ENCODE measurements around the gene MBOAT1. TPM values are rescaled to one million over a fixed set of nuclear protein-coding genes. Genes with fewer than 3 reads are reported as not detected.

The MBOAT1 gene
- polyA plus RNA-seq, 3 donors, result 18.1 to 26.0 (median 25.5) TPM

DNA sequence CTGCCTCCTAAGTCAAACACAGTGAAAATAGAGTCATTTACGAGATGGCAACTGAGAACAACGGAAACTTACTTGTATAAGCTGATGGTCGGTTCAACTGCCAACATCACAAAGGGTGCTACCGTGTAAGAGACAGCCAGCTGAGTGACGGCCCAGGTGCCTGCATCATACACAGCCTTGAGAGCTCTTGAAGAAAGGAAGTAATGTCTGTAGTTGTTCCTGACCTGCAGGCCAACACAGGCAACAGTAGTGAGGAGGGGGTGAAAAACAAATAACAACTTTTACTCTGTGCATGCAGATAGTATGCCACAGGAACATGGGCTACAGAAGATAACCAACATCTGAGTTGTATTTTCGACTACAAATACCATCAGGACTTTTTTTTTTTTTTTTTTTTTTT lies 102.7 kb downstream of the MBOAT1 start:
- no peak for DNase-seq

DNA sequence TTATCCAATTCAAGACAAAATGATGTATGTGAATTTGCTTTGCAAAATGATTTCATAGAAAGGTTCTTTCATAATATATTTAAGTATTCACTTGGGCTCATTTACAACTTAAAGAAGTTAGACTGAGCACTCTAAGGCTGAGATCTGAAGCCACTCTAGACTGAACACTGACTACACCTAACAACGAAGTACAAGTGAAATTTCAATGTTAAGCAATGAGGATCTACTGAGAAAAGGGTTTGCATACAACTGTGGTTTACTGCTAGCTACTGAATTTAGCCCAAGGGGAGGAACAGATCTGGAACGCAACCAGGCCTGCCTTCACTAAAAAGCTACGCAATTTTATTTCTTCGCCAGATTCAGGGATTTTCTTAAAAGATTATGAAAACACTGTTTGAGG lies 106.4 kb downstream of the MBOAT1 start:
- DNase-seq, result no peak

DNA sequence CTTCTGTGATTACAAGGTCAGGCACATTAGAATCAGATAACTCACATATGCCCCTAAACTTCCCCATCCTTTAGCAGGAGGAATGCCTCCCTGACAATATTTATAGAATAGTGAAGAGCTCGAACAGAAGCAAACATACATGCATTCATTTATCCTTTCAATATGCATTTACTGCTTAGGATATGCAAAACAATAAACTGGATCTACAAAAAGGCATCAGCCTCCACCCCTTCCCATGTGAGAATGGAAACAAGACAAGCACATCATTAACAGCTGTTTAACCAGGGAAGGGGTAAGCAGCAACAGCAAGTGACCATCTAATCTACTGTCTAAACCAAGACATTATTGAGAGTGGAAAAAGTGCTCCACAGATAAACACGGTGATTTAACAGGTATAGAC lies 107.6 kb downstream of the MBOAT1 start:
- DNase-seq, result no peak

DNA sequence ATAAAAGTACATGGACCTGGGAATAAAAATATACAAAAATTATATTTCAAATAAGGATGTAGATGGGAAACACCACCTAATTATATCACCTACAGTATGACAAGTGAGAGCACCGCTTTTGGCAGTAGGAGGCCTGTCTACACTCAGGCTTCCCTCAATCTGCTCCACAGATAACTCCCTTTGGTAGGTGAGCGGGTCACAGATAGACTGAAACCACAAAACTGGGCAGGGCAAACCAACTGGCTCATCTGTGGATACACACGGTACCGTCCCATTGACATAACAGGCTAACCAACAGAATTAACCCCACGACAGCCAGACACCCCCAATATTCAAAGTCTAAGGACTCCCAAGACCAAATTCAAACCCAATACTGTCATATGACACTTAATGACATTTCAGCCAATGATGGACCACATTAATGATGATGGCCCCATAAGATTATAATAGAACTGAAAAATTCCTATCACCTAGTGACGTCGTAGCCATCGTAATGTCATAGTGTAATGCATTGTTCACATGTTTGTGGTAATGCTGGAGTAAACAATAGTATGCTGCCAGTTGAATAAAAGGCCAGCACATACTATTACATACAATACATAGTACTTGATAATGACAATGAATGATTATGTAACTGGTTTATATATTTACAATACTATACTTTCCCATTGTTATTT lies 109.7 kb downstream of the MBOAT1 start:
- no peak for DNase-seq

DNA sequence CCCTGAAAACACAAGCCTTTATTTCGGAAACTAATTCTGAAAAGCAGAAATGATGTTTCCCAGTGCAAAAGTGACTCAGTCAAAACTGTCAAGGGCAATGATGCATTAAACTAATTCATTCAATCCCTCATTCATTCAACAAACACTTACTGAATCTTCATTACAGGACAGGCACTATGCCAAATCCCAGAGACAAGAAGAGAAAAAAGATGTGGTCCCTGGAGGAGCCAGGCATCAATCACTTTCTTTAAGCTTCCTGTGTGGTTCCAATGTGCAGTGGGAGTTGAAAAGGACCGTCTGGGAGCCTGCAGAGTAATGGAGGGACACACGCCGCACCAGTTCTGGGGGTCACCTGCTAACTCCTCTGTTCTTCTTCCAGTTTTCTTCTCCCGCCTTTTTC lies 113.1 kb downstream of the MBOAT1 start:
- DNase-seq, result no peak

DNA sequence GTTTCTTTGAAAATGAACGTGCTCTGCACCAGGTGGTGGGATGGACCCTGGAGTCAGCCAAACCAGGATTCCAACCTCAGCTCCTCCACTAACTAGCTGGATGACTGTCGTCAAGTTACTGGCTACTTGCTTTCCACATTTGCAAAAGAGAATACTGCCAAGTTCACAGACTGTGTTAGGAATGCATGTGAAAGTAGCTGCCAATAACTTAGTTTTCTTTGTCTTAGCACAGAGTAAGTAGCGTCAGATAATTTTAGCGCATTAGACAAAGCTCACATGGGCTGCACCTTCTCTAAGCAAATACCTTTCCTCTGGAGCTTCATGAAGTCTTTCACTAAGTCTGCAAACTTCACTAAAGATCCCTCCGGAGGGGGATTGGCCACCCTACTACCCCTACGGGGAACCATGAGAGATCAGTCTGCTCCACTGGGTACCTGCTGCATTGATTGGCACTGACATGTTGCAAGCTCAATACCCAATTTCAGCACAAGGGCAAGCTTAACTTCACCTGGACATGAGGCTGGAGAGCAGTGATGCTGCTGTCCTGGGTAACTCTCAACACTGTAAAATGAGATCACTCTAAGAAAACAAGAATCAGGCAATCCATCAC lies 113.9 kb downstream of the MBOAT1 start:
- DNase-seq, result no peak

DNA sequence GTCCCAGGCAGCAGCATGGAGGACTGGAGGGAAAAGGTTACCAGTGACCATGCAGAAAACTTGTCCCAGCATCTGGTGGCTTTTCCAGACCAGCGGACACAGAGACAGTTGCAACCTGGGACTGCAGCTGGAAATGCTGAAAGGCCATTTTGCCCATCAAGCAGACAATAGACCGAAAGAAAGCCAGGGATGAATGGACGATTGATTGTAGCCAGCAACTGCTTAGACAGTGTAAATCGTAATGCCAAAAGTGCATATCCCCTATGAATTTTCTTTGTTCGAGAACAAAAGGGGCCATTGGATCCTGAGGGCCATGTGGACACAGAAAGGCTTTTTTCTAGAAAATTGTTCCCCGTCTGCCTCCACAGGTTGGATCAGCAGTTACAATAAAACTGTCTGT lies 115.7 kb downstream of the MBOAT1 start:
- no peak for DNase-seq

DNA sequence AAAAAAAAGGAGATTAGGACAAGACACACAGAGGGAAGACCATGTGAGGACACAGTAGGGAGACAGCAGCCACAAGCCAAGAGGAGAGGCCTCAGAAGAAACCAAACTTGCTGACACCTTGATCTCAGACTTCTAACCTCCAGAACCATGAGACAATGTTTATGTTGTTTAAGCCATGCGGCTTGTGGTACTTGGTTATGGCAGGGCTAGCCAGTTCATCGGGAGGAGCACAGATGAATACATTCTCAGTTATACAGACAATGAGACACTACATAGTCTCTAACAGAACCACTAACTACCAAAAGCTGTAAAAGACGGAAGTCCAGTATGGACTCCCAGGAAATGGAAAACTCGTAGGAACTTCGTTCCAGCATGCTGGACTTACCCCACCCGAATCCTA lies 116.8 kb downstream of the MBOAT1 start:
- no peak for DNase-seq

DNA sequence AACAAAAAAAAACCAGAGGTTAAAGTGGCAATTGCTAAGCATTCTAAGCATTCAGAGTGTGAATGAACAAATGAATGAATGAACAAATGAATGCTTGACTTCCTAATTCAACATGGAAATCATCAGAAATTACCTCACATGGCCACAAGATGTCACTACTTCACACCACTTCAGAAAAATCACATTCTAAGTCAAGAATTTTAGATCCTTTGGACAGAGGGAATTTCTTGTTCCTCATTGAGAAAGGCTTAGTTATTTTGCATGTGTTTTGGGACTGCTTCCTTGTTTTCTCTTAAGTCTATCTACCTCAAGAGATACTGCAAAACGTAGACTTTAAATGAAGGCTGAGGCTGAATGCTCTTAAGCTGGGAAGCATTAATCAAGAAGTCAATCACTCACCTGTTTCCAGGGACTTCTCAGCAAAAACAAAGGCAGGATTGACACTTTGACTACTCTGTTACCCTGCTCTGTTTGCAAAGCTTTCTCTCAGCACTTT lies 120.2 kb downstream of the MBOAT1 start:
- DNase-seq, result peak; percentile 72

DNA sequence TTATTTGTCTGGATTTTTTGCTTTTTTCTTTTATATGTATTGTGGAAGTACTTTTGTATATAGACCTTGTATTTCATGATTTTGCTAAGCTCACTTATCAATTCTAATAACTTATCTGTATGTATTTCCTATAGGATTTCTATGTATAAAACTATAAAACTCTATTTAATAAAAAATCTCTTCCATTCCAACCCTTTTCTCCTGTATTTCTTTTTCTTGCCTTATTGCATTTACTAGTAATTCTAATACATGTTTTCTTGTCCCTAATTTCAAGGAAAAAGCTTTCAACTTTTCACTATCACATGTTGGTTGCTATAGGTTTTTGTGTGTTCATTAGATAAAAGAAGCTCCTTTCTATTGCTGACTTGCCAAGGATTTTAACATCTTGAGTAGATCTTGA lies 125.3 kb downstream of the MBOAT1 start:
- no peak for DNase-seq

DNA sequence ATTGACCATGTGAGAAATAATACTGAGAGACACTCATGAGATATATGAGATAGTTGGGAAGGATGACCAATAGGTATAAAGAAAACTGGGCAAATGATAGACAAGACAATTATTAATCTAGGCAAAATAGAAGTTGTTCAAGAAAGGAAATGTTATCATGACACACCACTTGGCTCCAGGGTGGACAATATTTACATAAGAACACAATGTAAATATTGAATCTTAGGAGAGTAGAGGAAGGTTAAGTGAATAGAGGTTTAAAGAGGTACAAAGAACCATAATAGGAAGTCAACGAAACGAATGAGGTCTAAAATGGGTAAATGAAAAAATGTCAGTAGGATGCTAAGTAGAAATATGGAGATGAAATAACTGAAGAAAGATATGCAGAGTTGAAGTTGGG lies 126.5 kb downstream of the MBOAT1 start:
- DNase-seq, result no peak

DNA sequence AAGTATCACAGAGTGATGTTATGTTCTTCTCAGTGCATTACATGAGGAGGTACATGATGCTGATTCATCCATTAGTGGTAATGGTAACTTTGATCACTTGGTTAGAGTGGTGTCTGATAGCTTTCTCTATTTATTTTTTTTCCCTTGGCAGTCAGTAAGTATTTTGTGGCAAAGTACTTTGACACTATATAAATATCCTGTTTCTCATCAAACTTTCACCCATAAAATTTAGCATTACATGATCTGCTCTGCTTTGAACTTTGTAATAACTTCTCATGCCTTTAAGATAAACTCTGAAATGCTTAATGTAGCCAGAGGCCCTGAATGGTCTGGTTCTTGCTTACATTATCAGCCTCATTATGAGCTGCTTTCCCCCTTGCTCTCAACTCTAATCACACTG lies 127.9 kb downstream of the MBOAT1 start:
- no peak for DNase-seq

DNA sequence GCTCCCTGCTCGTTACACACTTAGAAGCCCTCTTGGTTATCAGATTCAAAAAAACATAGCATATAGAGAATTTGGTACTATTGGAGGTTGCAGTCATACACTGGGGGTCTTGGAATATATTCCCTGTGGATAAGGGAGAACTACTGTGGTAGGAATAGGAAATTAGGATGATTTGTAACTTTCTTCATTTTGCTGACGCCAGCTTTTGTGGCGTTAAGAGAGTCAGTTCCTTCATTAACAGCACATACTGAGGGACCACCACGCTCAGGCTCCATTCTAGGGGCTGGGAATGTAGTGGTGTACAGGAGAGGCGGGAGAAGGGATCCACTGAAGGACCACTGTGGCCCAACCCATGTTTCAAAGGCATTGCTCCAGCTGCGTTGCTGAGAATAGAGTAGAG lies 140.3 kb downstream of the MBOAT1 start:
- no peak for DNase-seq

DNA sequence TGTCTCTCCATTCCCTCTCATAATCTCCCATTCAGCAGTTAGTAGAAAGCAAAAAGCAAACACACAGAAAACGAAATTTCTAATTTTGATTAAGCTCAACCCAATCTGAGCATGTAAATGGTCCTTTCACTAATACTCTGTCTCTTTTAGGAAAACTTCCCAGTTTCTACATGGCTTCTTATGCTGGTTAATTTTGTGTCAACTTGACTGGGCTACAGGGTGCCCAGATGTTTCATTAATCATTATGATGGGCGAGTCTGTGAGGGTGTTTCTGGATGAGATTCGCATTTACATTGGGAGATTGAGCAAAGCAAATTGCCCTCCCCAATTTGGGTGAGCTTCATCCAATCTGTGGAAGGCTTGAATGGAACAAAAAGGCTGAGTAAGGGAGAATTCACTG lies 142.2 kb downstream of the MBOAT1 start:
- DNase-seq, result no peak

DNA sequence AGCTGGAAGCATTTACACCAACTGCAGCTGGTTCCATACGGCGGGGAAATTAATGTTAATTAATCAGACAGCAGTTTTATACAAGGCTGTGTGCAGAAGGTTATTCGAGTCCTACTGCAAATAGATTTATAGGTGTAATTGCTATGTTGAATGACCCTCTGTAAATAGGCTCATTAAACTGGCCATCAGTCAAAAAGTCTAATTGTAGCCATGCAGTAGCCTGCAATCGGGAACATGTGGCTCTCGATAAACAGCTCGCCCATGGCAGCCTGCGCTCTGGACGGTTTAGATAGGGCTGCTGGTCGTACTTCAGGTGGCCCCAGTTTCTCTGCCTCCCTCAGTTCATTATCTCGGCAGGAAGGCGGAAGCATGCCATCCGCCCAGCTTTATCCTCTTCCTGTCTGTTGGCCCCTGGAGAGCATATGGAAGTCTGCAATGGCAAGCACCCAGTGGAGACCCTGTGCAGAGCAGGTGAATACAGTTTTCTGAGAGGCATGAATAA lies 143.2 kb downstream of the MBOAT1 start:
- DNase-seq, result peak; percentile 44

DNA sequence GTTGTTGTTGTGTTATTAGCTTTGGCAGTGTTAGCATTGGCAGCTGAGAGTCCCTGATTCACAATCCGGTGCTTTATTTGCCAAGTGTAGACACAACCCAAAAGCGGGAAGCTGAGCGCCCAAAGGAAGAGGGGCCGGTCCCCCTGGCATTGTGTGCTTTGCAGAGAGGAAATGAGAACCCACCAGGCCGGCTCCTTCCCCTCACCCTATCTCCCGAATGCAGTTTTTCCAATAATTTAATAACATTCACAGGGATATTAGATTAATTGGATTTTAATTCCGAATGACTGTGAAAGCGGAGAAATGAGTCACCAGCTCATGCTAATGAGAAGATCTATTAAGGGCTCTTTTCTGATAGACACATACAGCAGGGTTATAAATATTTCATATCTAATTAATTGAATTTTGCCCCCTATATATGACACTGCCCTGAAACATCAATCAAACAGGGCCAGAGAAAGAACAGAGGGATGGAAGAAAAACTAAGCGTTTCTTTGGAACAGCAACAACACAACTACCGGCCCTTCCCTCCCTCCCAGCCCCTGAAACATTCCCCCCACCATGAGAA lies 143.8 kb downstream of the MBOAT1 start:
- DNase-seq, result no peak

DNA sequence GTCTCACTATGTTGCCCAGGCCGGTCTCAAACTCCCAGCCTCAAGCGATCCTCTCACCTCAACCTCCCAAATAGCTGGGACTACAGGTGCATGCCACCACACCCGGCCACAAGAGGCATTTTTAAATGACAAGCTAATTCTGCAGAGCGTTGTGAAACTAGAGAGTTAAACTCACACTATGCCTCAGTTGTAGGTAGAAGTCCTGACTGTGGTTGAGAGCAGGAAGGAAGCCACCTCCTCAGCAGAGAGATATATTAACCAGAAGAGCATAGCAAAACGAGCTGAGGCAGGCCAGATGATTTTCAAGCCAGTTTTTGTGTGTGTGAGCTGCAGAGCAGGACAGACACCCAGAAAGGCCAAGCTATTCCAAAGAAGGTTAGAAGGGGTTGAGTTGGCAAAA lies 150.3 kb downstream of the MBOAT1 start:
- DNase-seq, result no peak

DNA sequence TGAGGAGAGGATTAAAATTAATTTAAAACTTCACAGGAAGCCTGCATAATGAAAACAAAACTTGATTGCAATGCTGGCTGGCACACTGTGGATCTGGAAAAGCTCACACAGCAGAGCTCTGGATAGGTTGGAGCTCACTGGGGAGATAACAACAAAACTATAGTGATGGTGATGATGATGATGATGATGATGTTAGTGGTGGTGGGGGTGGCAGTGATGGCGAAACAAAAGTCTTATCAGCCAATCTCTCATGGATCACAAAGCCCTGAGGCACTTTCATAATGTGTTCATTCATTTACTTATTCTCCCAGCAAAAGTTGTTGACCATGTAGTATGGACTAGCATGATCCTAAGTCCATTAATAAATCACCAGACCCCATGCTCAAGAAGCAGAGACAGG lies 152.0 kb downstream of the MBOAT1 start:
- no peak for DNase-seq

DNA sequence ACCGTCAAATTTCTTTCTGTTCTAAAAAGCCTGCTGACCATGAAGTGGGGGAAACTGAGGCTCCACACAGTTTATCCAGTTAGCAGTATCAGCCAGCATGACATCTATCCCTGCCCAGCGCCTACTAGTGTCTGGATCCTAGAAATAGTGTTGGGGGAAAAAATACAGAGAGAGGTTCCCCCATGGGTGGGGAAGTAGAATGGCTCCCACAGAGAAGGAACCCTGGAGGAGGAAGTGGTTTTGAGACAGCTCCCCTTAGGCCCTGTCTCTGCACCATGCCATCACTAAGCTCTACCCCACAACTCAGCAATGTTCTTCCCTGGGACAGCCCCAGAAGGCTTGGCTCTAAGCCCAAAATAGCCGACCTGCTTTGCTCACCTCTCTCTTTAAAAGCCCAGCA lies 153.4 kb downstream of the MBOAT1 start:
- DNase-seq, result no peak

DNA sequence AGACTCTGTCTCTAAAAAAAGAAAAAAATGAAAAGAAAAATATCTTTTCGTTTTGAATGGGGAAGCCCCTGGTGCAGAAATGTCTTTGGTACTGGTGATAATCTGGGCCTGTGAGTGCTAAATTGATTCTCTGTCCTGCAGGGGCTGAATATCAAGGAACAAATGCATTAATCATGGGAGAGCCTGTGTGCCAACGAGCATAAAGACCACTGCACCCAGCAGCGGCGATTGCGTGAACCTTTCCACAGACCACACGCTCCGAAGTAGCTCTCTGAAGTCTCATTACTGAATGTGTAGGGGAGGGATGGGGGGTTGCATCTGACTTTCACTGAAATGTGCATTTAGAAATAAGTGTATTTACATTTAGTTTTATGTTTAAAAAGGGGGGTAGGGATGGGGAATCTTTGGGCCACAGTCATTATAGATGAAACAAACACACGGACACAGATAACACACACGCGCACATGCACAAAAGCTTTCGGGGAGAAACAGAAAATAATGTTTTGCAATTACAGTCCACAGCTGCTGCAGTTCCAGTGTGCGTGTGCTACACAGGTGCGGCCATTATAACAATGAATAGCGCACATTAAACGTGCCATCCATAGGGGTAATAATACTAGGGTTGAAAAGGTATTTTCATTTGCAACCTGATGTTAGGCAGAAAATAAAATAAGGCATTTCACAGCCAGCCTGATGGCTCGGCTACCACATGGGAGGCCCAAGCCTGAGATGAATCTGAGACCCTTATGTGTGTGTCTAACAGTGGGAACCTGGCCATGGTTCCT lies 154.0 kb downstream of the MBOAT1 start:
- no peak for DNase-seq

DNA sequence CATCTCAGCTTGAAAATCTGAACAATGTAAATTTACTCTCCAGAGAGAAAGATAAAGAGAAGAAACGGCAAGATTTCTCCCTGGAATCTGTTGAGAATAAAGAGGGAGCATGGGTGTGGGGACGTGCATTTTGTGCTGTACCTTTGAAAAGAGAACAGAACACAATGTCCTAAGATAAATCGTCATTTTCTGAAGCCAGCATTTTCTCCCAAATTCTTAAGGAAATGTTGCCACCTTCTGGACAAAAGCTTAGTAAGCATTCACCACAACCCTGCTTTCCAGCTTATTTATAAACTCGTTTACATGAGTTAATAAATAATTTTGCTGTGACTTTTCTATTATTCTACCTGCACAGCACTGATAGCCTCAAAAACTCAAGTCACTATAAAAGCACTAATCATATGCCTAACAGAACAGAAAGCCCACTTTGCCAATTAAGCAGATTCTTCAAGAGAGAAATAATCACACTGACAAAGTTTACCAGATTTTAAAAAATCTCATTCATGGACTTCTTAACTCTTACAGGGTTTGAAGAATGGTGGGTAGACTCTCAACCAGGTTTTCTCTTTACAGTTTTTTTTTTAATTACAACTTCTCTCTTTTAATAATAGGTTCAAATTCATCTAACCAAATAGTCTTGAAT lies 155.8 kb downstream of the MBOAT1 start:
- peak; percentile 76 for DNase-seq

DNA sequence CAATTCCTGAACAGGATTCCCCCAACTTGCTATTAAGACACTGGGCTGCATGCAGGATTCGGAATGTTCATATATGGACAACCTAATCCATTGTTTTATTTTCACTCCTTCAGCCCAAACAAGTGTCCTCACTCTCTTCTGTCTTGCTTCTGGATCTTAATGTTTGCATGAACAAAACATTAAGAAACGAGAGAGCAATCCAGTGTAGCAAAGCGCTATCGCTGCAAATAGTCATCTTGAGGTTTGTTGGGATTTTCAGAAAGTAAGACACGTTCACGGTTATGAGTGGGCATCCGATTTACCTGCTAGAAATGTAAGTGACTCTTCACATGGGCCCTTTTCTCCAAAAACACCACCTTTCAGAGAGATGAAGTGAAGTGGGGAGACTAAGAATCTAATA lies 156.4 kb downstream of the MBOAT1 start:
- no peak for DNase-seq

Data from renal pelvis (tissue), 4 donors.